Measurements from ENCODE around the gene NSG2.

The NSG2 gene

GRCh38 chr5:174059247-174059646, 13.7 kb downstream of the NSG2 start:
- no peak for DNase-seq (ENCODE audit: low read depth)

- no peak for DNase-seq (ENCODE audit: low read depth)
Measured at GRCh38 chr5:174063082-174063756, 17.7 kb downstream of the NSG2 start.

- DNase-seq (ENCODE audit: low read depth): no peak
Measured at GRCh38 chr5:174064171-174064570, 18.7 kb downstream of the NSG2 start.

GRCh38 chr5:174065528-174066197, 20.2 kb downstream of the NSG2 start:
- DNase-seq (ENCODE audit: low read depth): no peak

GRCh38 chr5:174067499-174067898, 22.0 kb downstream of the NSG2 start:
- no peak for DNase-seq (ENCODE audit: low read depth)

GRCh38 chr5:174071484-174071883, 26.0 kb downstream of the NSG2 start:
- no peak for DNase-seq (ENCODE audit: low read depth)

GRCh38 chr5:174073122-174073660, 27.7 kb downstream of the NSG2 start:
- no peak for DNase-seq (ENCODE audit: low read depth)

GRCh38 chr5:174074369-174074768, 28.9 kb downstream of the NSG2 start:
- DNase-seq (ENCODE audit: low read depth): no peak

- no peak for DNase-seq (ENCODE audit: low read depth)
Measured at GRCh38 chr5:174078416-174078815, 32.9 kb downstream of the NSG2 start.

GRCh38 chr5:174082286-174082685, 36.8 kb downstream of the NSG2 start:
- DNase-seq (ENCODE audit: low read depth): no peak

GRCh38 chr5:174083056-174083827, 37.7 kb downstream of the NSG2 start:
- no peak for DNase-seq (ENCODE audit: low read depth)

- DNase-seq (ENCODE audit: low read depth): no peak
Measured at GRCh38 chr5:174084691-174085154, 39.2 kb downstream of the NSG2 start.

GRCh38 chr5:174086751-174087150, 41.2 kb downstream of the NSG2 start:
- no peak for DNase-seq (ENCODE audit: low read depth)

GRCh38 chr5:174087783-174088182, 42.3 kb downstream of the NSG2 start:
- DNase-seq (ENCODE audit: low read depth): no peak

GRCh38 chr5:174090129-174090528, 44.6 kb downstream of the NSG2 start:
- DNase-seq (ENCODE audit: low read depth): no peak

- DNase-seq (ENCODE audit: low read depth): no peak
Measured at GRCh38 chr5:174093123-174093522, 47.6 kb downstream of the NSG2 start.

GRCh38 chr5:174094857-174095606, 49.5 kb downstream of the NSG2 start:
- DNase-seq (ENCODE audit: low read depth): no peak

- no peak for DNase-seq (ENCODE audit: low read depth)
Measured at GRCh38 chr5:174096619-174097018, 51.1 kb downstream of the NSG2 start.

- DNase-seq (ENCODE audit: low read depth): no peak
Measured at GRCh38 chr5:174097486-174098185, 52.1 kb downstream of the NSG2 start.

- no peak for DNase-seq (ENCODE audit: low read depth)
Measured at GRCh38 chr5:174098694-174099093, 53.2 kb downstream of the NSG2 start.

GRCh38 chr5:174100490-174100889, 55.0 kb downstream of the NSG2 start:
- no peak for DNase-seq (ENCODE audit: low read depth)

Data from activated T-cell treated with anti-CD3 and anti-CD28 coated beads for 24 hours (primary cell).